HepG2 (cell line): ENCODE data around the gene MED10. TPM values are rescaled to one million over a fixed set of nuclear protein-coding genes. Genes with fewer than 3 reads are reported as not detected.
"Not testable (repeated sequence)": the region's sequence is repeated elsewhere in the genome, so short reads cannot be mapped to it uniquely, and the experiment has no call there.

Experiments
- ATAC-seq: fragments of 200-7000 bp; cut with Tn5 transposase; 3 replicates; pipeline ENCODE4 v1.9.1; 2020; ENCODE audit warnings: mild to moderate bottlenecking, moderate library complexity
- BruUV-seq: library from RNA; stranded (reverse); fragments of 400-500 nt; replicated peaks from 2 replicates; lab custom pipeline; 2021; lab: Mats Ljungman, UMichigan
- CTCF ChIA-PET: fragments of 300-600 bp; formaldehyde crosslinking; extraction: SDS; loops from one replicate; lab custom pipeline; 2021; ENCODE audit warnings: low total read pairs, inconsistent platforms, low intra/inter-chr PET ratio; lab: Yijun Ruan, JAX
- POLR2A ChIA-PET: fragments of 350-600 bp; sonication (Branson Sonifier 250); formaldehyde crosslinking; loops from one replicate; lab custom pipeline; 2020; ENCODE audit warnings: antibody characterized with exemption, inconsistent platforms; lab: Yijun Ruan, JAX
- DNase-seq: peaks from one replicate; pipeline ENCODE4 v3.0.0-alpha.2; 2015; ENCODE audit warnings: low spot score
- FAIRE-seq: peaks from 3 replicates; lab custom pipeline; 2011; peaks lifted over from hg19 to GRCh38; lab: Jason Lieb, UNC
- H2AFZ ChIP-seq: one replicate; pipeline ENCODE4 v1.6.1; 2011; ENCODE audit warnings: low read length, inconsistent platforms
- H3K27ac ChIP-seq: fragments of 300-600 bp; 3 replicates; pipeline ENCODE4 v1.8.0; 2011; ENCODE audit warnings: mixed run types, mild to moderate bottlenecking, mixed read lengths, low read length, inconsistent platforms; ENCODE audit not compliant: insufficient read depth; ENCODE audit errors: extremely low read length
- H3K27me3 ChIP-seq, 2 experiments: fragments of 200-600 bp in 1 of 2; 2 replicates in 1 of 2; 3 replicates in 1 of 2; pipeline versions ENCODE4 v1.6.0 to v1.8.0; 2011; ENCODE audit warnings: low read length in 2 of 2, mild to moderate bottlenecking in 2 of 2, moderate library complexity in 2 of 2, inconsistent platforms in 1 of 2; ENCODE audit not compliant: insufficient read depth in 2 of 2, control insufficient read depth in 1 of 2
- H3K36me3 ChIP-seq, 2 experiments: fragments of 200-600 bp in 1 of 2; replicated peaks in 1 of 2; 2 replicates in 1 of 2; 3 replicates in 1 of 2; pipeline versions ENCODE4 v1.5.1 to v1.8.0; 2011; ENCODE audit warnings: low read length in 2 of 2, inconsistent platforms in 1 of 2; ENCODE audit not compliant: insufficient read depth in 2 of 2, control insufficient read depth in 1 of 2
- H3K4me1 ChIP-seq: 2 replicates; pipeline ENCODE4 v1.5.1; 2012; ENCODE audit warnings: low read length, inconsistent platforms; ENCODE audit not compliant: insufficient read depth
- H3K4me2 ChIP-seq: 2 replicates; pipeline ENCODE4 v1.6.0; 2011; ENCODE audit warnings: low read depth, low read length, inconsistent platforms
- H3K4me3 ChIP-seq, 3 experiments: fragments of 200-600 bp in 1 of 3; sonication (generic), shearing (Covaris generic) in 1 of 3; replicated peaks in 1 of 3; 2 replicates each; pipeline ENCODE4 v1.5.1; 2011 to 2016; ENCODE audit warnings: low read length in 3 of 3, inconsistent platforms in 2 of 3, low read depth in 2 of 3, mild to moderate bottlenecking in 2 of 3, control low read depth in 1 of 3, mixed read lengths in 1 of 3; ENCODE audit not compliant: insufficient read depth in 1 of 3
- H3K79me2 ChIP-seq: one replicate; pipeline ENCODE4 v1.6.1; 2011; ENCODE audit warnings: low read length, inconsistent platforms; ENCODE audit not compliant: insufficient read depth
- H3K9ac ChIP-seq: 2 replicates; pipeline ENCODE4 v1.6.0; 2011; ENCODE audit warnings: mild to moderate bottlenecking, low read depth, low read length, inconsistent platforms; ENCODE audit not compliant: insufficient read depth
- H3K9me3 ChIP-seq: 2 replicates; pipeline ENCODE4 v1.5.1; 2012; ENCODE audit warnings: mild to moderate bottlenecking, low read length
- H4K20me1 ChIP-seq: 2 replicates; pipeline ENCODE4 v1.6.0; 2011; ENCODE audit warnings: inconsistent platforms, mild to moderate bottlenecking, low read length, moderate library complexity; ENCODE audit not compliant: insufficient read depth
- RFXAP ChIP-seq: sonication (generic); formaldehyde crosslinking; IDR thresholded peaks from 2 replicates; pipeline ENCODE4 v1.4.0; 2020; ENCODE audit warnings: missing genetic modification reagents, borderline replicate concordance
- WGBS: methylation state at CpG from one replicate; pipeline ENCODE4 v1.1.6; 2017; ENCODE audit warnings: low lambda C conversion rate; 5-methylcytosine and 5-hydroxymethylcytosine counted together
- in situ Hi-C: cut with HindIII; loops from 2 replicates; pipeline ENCODE4 v1.10.0; 2017; ENCODE audit warnings: low pct_unique_long_range_greater_than_20kb; ENCODE audit not compliant: extremely low pct_ligation_motif_present
- intact Hi-C: fragments of 100-400 bp; cut with micrococcal nuclease; formaldehyde crosslinking; loops from one replicate; pipeline ENCODE4 v1.10.0; 2022; ENCODE audit not compliant: unreplicated experiment
- polyA plus RNA-seq, 8 experiments: library from polyadenylated mRNA; depleted of rRNA in 3 of 8; stranded (reverse) in 7 of 8; unstranded in 1 of 8; fragments of >200 nt; fragmentation: Illumina TruSeq in 4 of 8; extraction: Trizol in 4 of 8; gene quantifications; 2 replicates each; pipeline versions ENCODE4 v1.2.1 to v1.2.3, GENCODE V29; 2011 to 2016; ENCODE audit warnings: low read depth in 4 of 8, missing spikeins in 1 of 8, mixed read lengths in 1 of 8; ENCODE audit not compliant: insufficient read depth in 1 of 8
- total RNA-seq, 5 experiments: library from RNA; depleted of rRNA; stranded (reverse); fragments of >200 nt; fragmentation: Illumina TruSeq; extraction: Trizol; gene quantifications; 2 replicates each; pipeline ENCODE4 v1.2.3, GENCODE V29; 2016; ENCODE audit warnings: low read depth in 1 of 5
- TF ChIP-seq, protein P1 (sequence below): fragments of 450-650 bp; IDR thresholded peaks from 2 replicates; pipeline ENCODE4 v1.6.1; 2016

Gene MED10
- total and polyA plus RNA-seq, 2 of the 13 experiments (the other 11 are each of a cell fraction or from before 2014, with no cell fraction given) = 11.2 to 23.7 TPM

DNA sequence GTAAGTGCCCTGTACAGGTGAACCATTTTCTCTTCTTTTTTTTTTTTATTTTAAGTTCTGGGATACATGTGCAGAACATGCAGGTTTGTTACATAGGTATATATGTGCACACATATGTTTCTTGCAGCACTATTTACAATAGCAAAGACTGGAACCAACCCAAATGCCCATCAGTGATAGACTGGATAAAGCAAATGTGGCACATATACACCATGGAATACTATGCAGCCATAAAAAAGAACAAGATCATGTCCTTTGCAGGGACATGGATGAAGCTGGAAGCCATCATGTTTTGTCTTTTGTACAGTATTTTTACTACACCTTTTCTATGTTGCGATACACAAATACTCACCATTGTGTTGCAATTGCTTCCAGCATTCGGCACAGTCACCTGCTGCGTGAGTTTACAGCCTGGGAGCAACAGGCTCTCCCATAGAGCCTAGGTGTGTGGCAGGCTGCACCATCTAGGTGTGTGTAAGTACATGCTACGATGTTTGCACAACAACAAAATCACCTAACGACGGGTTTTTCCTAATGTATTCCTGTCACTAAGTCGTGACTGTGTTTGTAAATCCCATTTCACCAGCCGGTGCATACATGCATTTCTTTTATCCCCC lies 20.4 kb downstream of the MED10 start:
- H3K79me2 ChIP-seq, DNase-seq, H3K9ac ChIP-seq, H3K27me3 ChIP-seq, H3K4me3 ChIP-seq, H3K9me3 ChIP-seq, H3K4me2 ChIP-seq, POLR2A ChIA-PET, H3K4me1 ChIP-seq, intact Hi-C loops, FAIRE-seq, H2AFZ ChIP-seq, BruUV-seq, H3K36me3 ChIP-seq, CTCF ChIA-PET, in situ Hi-C loops, H4K20me1 ChIP-seq, H3K27ac ChIP-seq, ATAC-seq: not testable (repeated sequence)
- 85% methylated on average over 8 of the region's 8 CpGs for WGBS

DNA sequence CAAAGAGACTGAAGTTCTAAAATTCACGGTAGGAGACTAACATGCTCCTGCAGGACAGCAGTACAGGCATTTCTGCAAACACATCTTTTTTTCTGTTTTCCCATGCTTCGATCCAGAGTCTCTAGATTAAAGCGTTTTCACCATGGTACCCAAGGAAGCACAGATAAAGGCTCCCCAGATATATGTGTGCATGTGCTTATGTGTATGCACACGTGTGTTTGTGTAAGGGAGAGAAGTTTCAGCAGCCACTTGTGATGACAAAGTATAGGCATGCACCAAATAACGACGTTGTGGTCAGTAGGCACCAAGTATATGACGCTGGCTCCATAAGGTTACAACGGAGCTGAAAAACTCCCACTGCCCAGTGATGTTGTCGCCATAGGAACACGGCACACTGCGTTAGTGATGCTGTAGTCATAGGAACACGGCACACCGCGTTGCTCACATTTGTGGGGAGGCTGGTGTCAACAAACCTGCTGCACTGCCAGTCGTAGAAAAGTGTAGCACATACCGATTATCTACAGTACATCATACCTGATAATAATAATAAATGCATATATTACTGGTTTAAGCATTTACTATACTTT lies 21.7 kb downstream of the MED10 start:
- TF ChIP-seq, protein P1, sequence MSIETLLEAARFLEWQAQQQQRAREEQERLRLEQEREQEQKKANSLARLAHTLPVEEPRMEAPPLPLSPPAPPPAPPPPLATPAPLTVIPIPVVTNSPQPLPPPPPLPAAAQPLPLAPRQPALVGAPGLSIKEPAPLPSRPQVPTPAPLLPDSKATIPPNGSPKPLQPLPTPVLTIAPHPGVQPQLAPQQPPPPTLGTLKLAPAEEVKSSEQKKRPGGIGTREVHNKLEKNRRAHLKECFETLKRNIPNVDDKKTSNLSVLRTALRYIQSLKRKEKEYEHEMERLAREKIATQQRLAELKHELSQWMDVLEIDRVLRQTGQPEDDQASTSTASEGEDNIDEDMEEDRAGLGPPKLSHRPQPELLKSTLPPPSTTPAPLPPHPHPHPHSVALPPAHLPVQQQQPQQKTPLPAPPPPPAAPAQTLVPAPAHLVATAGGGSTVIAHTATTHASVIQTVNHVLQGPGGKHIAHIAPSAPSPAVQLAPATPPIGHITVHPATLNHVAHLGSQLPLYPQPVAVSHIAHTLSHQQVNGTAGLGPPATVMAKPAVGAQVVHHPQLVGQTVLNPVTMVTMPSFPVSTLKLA = peak; percentile 93
- no peak for TF ChIP-seq RFXAP (CRISPR knock-in tag)
- H3K4me2 ChIP-seq = no peak overlapping the region
- no peak overlapping the region for H2AFZ ChIP-seq
- FAIRE-seq = no peak
- no peaks in the 10 kb centered on the region for H3K79me2 ChIP-seq
- H4K20me1 ChIP-seq = no peaks in the 10 kb centered on the region
- no peak for DNase-seq
- ChIA-PET CTCF (no interaction called here), POLR2A (no interaction called here)
- ATAC-seq = no peak
- H3K27ac ChIP-seq = no peak overlapping the region
- H3K4me3 ChIP-seq = no peak overlapping the region
- H3K4me1 ChIP-seq = no peaks in the 10 kb centered on the region
- H3K9ac ChIP-seq = no peak overlapping the region
- WGBS = 52% methylated on average over 16 of the region's 16 CpGs
- H3K9me3 ChIP-seq = no peaks in the 10 kb centered on the region
- in situ Hi-C loops = no loop called here
- BruUV-seq = no TSS peak
- H3K27me3 ChIP-seq = peaks cover 2 to 7% of the 10 kb centered on the region in 2 experiments; a peak in 2 of 5 replicates
- intact Hi-C loops = no loop called here
- H3K36me3 ChIP-seq = no peaks in the 10 kb centered on the region
